HG02852 (cell line): Measurements from ENCODE around the gene DMRT1.

Experiments
- ATAC-seq: cut with Tn5 transposase; IDR thresholded peaks from one replicate; pipeline ENCODE4 v1.9.1; 2021; ENCODE audit warnings: mild to moderate bottlenecking, moderate library complexity; ENCODE audit not compliant: unreplicated experiment

Gene DMRT1

DNA sequence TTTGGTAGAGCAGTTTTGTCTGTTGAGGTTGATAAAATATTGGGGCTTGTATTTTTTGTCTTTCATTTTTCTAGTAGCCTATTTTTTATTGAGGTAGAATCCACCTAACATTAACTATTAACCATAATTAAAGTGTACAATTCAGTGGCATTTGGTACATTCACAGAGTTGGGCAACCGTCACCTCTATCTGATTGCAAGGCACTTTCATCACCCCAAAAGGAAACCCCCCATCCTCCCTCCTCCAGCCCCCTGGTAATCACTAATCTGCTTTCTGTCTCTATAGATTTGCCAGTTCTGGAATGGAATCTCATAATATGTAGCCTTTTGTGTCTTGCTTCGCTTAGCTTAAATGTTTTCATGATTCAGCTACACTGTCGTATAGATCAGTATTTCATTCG is 79.4 kb downstream of the DMRT1 start:
- no peak for ATAC-seq

DNA sequence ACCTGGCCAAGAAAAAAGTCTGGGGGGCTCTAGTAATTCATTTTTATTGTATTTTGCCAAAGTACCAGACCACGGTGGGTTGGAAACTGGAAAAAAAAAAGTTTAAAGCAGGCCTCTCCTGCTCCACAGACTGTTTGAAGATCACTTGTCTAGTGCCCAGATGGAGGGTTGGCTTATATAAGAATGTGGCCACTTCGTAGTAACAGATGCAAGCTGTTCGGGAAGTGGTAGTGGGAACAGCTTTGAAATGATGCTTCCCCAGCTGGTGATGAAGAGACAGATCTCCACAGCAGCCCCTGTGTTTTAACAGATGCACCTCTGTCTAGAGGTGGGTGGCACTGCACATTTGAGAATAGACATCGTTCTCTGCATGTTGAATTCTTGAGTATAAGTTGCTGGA is 80.7 kb downstream of the DMRT1 start:
- ATAC-seq = no peak

GRCh38 chr9:922731-923130 is 81.2 kb downstream of the DMRT1 start:
- ATAC-seq = no peak

DNA sequence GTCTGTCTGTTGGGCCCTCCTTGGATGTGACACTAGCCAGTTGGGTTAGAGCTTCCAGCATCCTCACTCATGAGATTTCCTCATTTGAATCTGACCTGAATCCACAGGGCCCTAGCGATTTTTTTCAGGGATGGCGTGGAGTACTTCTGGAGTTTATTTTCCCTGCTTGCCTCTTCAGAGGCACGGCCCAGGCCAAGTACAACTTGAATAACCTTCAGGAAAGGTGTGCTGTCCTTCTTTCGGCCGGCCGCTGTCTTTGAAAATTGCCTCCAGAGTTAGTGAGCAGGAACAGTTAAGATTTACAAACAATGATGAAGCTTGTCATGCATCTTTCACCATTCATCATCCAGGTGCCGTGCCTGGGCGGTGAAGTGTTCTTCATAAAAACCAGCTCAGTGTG is 85.5 kb downstream of the DMRT1 start:
- no peak for ATAC-seq

DNA sequence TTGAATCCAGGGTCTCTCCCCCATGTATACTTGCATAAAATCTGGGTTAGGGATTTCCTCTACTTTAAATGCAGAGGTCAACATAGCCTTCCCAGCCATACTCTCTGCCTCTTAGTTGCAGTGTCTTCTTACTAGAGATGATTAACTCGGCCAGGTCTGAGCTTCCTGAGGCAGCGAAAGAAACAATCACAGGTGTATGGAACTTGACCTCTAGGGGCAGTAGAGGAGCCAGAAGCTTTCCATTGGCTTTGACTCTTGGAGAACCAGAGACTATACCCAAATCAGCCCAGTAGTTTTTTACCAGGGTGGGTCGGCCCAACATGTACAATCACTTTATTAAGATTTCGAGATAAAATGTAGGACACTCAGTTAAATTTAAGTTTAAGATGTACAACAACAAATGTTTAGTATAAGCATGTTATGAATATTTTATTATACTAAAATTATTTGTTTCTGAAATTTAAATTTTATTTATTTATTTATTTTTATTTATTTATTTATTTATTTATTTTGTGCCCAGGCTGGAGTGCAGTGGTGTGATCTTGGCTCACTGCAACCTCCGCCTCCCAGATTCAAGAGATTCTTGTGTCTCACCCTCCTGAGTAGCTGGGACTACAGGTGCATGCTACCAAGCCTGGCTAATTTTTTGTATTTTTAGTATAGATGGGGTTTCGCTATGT is 87.0 kb downstream of the DMRT1 start:
- ATAC-seq = peak; percentile 62

- ATAC-seq = no peak
Measured at GRCh38 chr9:929719-930118, 88.2 kb downstream of the DMRT1 start.

DNA sequence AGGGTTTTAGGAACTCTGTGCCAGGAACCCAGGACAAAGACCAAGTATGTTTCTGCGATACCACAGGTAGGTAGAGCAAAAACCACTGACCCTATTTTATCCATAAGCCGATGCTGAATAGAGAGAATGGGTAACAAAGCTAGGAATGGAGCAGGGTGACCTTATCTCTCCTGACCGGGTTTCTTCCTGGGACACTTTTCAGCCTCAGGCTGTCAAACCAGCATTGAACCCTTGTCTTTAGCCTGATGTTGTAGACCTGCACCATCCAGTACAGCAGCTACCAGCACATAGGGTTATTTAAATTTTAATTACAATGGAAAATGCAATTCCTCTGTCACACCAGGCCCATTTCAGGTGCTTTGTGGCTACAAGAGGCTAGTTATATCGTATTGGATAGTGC is 91.9 kb downstream of the DMRT1 start:
- no peak for ATAC-seq

DNA sequence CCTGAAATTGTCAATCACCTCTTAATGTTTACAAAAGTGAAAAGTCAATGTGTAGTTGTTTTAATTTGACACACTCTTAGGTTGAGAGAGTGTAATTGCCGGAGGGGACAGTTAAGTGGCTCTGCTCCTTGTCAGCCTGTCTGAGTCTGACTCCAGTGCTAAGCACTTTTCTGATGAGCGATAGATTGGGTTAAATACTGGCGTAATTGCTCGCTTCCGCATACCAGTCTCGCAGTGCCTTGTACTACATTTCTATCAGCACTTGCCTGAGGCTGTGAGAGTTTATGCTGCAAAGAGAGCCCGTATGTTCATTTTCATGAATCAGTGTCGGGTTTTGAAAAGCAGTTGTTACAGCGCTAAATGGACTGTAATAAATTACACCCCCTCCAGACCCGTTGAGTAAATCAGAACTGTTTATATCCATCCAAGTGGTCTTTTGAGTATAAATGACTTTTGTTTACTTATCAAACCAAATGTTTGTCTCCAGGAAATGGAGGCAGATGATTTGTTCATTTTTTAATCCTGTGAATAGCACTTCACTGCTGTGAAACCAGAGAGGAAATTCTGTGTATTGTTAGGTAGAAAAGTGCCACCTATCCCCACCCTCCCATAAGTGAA is 94.0 kb downstream of the DMRT1 start:
- ATAC-seq = no peak

DNA sequence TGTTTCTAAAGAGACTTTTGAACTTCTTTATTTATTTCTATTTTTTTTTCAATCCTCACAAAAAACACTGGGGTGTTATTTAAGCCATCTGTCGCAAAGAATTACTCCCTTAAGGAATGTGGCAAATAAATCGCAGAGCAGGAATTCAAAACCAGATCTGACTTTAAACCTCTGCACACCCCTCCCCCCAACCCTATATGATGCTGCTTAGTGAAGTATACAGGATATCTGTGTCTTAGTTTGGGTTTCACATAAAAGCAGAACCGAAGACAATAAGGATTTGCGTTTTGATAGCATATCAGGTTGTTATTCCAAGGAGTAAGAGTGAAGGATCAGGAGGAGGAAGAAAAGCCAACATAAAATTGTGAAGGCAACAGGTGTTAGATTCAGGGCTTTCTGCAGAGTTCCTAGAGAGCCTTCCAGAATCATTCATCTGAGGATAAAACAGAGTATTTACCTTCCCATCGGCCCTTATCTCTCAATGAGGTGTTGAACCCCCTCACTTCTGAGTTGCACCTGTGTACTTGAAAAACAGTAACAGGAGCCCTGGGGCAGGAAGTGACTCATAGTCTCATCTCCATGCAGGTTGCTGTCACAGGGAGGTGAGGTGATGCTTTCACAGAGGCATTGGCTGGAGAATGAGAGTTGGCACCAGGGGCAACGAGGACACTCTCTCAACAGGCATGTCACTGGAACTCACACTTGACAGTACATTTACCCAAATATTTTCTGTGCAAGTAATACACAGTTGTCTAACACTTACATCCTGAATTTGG is 101.5 kb downstream of the DMRT1 start:
- no peak for ATAC-seq

DNA sequence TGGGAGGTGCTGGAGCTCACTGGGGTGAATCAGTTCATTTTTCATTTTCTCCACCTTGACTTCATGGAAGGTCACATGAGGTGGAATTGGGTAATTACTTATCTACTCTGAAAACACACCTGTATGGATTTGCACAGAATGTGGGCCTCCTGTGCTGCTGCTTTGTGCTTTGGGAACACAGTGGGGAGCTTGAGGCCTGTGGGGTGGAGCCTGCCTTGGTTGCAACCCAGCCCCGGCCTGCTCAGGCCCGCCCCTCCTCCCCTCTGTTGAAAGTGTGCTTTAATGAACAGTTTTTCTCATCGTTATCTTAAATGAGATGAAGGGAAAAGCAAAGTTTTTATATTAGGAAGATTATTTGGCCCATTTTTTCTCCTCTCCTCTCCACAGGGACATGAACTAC is 106.5 kb downstream of the DMRT1 start:
- ATAC-seq = no peak

DNA sequence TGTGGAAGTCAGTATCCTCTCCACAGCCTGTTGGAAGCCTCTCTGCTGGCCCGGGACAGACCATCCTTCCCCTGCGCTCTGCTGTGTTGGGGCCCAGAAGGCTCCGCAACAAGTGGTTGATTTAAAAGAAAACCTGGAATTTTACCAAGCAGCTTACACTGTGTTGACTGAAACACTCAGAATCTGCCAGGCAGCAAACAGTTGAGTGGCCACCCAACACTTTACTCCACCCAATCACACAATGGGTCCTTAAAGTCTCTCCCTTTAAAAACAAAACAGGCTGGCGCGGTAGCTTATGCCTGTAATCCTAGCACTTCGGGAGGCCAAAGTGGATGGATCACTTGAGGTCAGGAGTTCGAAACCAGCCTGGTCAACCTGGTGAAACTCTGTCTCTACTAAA is 107.0 kb downstream of the DMRT1 start:
- no peak for ATAC-seq

DNA sequence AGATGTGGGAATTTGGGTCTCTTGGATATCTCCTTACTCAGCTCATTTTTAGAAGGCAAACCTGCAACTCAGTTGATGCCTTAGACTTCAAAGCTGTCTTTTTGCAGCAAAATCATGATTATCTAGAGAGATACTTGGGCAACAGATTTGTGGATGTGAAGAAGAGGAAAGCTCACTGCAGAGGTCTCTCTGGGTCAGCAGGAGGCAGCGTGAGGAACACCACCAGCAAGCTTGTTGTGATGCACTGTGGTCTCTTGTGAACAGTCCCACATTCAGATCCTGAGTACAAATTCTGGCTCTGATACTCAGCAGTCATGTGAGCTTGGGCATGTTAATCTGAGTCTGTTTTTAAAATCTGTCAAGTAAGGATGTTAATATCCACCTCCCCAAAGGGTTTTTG is 108.6 kb downstream of the DMRT1 start:
- ATAC-seq = no peak

- no peak for ATAC-seq
Measured at GRCh38 chr9:952546-952945, 111.0 kb downstream of the DMRT1 start.

- no peak for ATAC-seq
Measured at GRCh38 chr9:959105-959504, 117.6 kb downstream of the DMRT1 start.

GRCh38 chr9:959914-960313 is 118.4 kb downstream of the DMRT1 start:
- no peak for ATAC-seq

DNA sequence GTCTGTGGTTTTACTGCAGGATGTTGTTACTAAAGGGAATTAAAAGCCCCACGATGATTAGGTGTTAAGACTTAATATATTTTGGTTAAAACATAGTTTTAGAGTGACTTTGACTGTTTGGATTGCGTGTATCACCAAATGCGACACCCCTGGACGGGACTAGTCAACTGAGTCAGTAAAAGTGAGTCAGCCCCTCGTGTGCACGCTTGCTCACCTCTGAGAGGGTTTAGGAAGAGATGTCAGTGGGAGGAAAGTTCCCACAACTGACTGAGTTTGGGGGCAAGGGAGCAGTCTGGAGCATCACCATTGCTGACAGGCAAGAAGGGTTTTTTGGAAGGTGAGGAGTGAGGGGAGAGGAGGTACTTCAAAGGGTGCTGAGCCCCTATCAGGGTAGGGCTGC is 120.5 kb downstream of the DMRT1 start:
- no peak for ATAC-seq

GRCh38 chr9:965497-965896 is 124.0 kb downstream of the DMRT1 start:
- ATAC-seq = no peak

DNA sequence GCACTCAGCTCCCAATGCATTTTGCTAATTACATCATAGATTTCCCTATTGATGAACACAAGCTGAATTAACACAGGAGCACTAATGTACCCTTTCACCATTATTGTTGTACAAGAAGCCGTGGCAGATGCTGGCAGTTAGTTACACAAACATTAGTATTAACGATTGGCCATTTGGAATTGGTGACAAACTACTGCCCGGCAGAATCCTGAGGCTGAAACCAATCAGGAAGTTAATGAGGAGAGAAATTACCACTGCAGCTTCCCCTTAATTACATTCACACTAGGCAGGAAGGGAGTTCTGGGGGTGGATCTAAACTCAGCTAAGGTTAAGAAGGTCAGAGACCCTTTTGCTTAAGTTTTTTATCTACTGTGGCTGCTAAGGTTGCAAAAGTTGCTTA is 125.4 kb downstream of the DMRT1 start:
- no peak for ATAC-seq

DNA sequence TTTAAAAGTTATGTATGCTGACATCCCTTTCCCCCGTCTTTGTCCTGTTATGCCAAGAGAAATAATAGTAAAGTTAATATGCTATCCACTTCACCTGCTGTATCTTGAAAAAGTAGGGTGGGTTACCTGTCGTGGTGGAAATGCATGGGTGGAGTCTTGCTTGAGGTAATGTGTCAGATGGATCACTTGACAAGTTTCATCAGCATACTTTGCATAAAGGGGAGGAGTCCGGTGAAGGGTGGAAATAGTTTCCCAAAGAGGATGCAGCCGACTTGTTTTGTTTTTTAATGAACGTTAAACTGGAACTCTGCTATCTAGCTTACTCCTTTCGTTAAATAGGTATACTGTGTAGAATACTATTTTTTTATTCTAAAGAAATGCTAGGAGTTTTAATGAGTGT is 125.9 kb downstream of the DMRT1 start:
- ATAC-seq = no peak

- no peak for ATAC-seq
Measured at GRCh38 chr9:967903-968641, 126.6 kb downstream of the DMRT1 start.

GRCh38 chr9:969310-970150 is 128.0 kb downstream of the DMRT1 start:
- no peak for ATAC-seq
